Loucy (cell line): ENCODE measurements around the gene WFDC11.
"Not testable (repeated sequence)": the region's sequence is repeated elsewhere in the genome, so short reads cannot be mapped to it uniquely, and the experiment has no call there.

ENCODE experiments used
- H2AFZ ChIP-seq: fragments of 200-600 bp; sonication (generic); 2 replicates; pipeline ENCODE4 v1.6.0; 2016; ENCODE audit warnings: antibody characterized with exemption, mild to moderate bottlenecking, low read length, moderate library complexity
- H3F3A ChIP-seq: fragments of 200-600 bp; 2 replicates; pipeline ENCODE4 v1.6.0; 2016; ENCODE audit warnings: antibody characterized with exemption, low read depth, mild to moderate bottlenecking
- H3K27me3 ChIP-seq: fragments of 200-600 bp; sonication (generic); 2 replicates; pipeline ENCODE4 v1.6.1; 2014; ENCODE audit warnings: low read length, mild to moderate bottlenecking; ENCODE audit not compliant: insufficient read depth, poor library complexity, severe bottlenecking
- H3K36me3 ChIP-seq: fragments of 200-600 bp; sonication (generic); 2 replicates; pipeline ENCODE4 v1.6.1; 2016; ENCODE audit warnings: low read length; ENCODE audit not compliant: insufficient read depth
- H3K4me1 ChIP-seq: fragments of 200-600 bp; sonication (generic); 2 replicates; pipeline ENCODE4 v1.5.1; 2014; ENCODE audit warnings: low read length, mild to moderate bottlenecking; ENCODE audit not compliant: insufficient read depth, poor library complexity, severe bottlenecking
- H3K4me2 ChIP-seq: fragments of 200-600 bp; sonication (generic); 2 replicates; pipeline ENCODE4 v1.6.0; 2014; ENCODE audit warnings: antibody characterized with exemption, low read length, low read depth, mild to moderate bottlenecking; ENCODE audit not compliant: poor library complexity, severe bottlenecking
- H3K4me3 ChIP-seq: fragments of 200-600 bp; sonication (generic); 2 replicates; pipeline ENCODE4 v1.5.1; 2014; ENCODE audit warnings: low read length, mild to moderate bottlenecking, mixed read lengths; ENCODE audit not compliant: poor library complexity, severe bottlenecking
- H3K79me2 ChIP-seq: fragments of 200-600 bp; sonication (generic); 2 replicates; pipeline ENCODE4 v1.6.1; 2014; ENCODE audit warnings: low read length; ENCODE audit not compliant: insufficient read depth
- H3K9ac ChIP-seq: fragments of 200-600 bp; sonication (generic); 2 replicates; pipeline ENCODE4 v1.6.0; 2014; ENCODE audit warnings: mild to moderate bottlenecking, low read depth, low read length, moderate library complexity; ENCODE audit not compliant: poor library complexity, severe bottlenecking
- H3K9me2 ChIP-seq: fragments of 200-600 bp; sonication (generic); replicated peaks from 2 replicates; pipeline ENCODE4 v1.6.1; 2016; ENCODE audit warnings: low read depth, low read length, mixed read lengths
- H3K9me3 ChIP-seq: fragments of 200-600 bp; sonication (generic); 2 replicates; pipeline ENCODE4 v1.6.1; 2014; ENCODE audit warnings: mild to moderate bottlenecking, antibody characterized with exemption, low read length, low read depth; ENCODE audit not compliant: insufficient read depth
- H4K20me1 ChIP-seq: fragments of 200-600 bp; sonication (generic); 2 replicates; pipeline ENCODE4 v1.6.0; 2014; ENCODE audit warnings: antibody characterized with exemption, low read length, mild to moderate bottlenecking; ENCODE audit not compliant: insufficient read depth, poor library complexity, severe bottlenecking
- CTCF ChIP-seq: fragments of 200-600 bp; sonication (generic); conservative IDR thresholded peaks from 2 replicates; pipeline ENCODE4 v1.5.1; 2014; ENCODE audit warnings: mild to moderate bottlenecking, antibody characterized with exemption, low read length
- EZH2phosphoT487 ChIP-seq: fragments of 200-600 bp; IDR thresholded peaks from 2 replicates; pipeline ENCODE4 v1.6.1; 2018; ENCODE audit warnings: antibody characterized with exemption, mild to moderate bottlenecking, moderate library complexity, borderline replicate concordance

The WFDC11 gene

DNA sequence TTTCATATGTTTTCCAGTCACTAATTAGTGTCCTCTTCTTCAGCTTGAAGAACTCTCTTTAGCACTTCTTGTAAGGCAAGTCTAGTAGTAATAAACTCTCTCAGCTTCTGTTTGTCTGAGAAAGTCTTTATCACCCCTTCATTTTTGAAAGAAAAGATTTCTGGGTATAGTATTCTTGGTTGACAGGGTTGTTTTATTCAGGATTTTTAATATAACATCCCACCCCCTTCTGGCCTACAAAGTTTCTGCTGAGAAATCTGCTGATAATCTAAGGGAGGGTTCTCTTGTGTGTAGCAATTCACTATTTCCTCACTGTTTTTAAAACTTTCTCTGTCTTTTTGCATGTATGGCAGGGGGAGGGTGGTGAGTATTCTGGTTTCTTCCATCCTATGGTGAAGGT lies 9.6 kb upstream of the WFDC11 start:
- H3K4me1 ChIP-seq = no peaks in the 10 kb centered on the region
- no peaks in the 10 kb centered on the region for H3K79me2 ChIP-seq
- H3K9ac ChIP-seq = no peak overlapping the region
- H3K4me3 ChIP-seq = no peak overlapping the region
- H3K9me3 ChIP-seq = peaks cover 14% of the 10 kb centered on the region
- no peak for TF ChIP-seq EZH2phosphoT487
- TF ChIP-seq CTCF = no peak
- H2AFZ ChIP-seq = no peak overlapping the region
- H4K20me1 ChIP-seq = no peaks in the 10 kb centered on the region
- H3F3A ChIP-seq = no peaks in the 10 kb centered on the region
- H3K9me2 ChIP-seq = no peaks in the 10 kb centered on the region
- no peak overlapping the region for H3K4me2 ChIP-seq
- H3K27me3 ChIP-seq = no peaks in the 10 kb centered on the region
- no peaks in the 10 kb centered on the region for H3K36me3 ChIP-seq

- TF ChIP-seq CTCF (no peak), EZH2phosphoT487 (no peak)
- no peak overlapping the region for H3K4me3 ChIP-seq
- H3K79me2 ChIP-seq = no peaks in the 10 kb centered on the region
- H2AFZ ChIP-seq = no peak overlapping the region
- no peaks in the 10 kb centered on the region for H4K20me1 ChIP-seq
- H3K9ac ChIP-seq = no peak overlapping the region
- H3K9me3 ChIP-seq = 0 out of 2 replicates have a peak, but pooled peaks cover 4% of the 10 kb centered on the region
- no peaks in the 10 kb centered on the region for H3K4me1 ChIP-seq
- no peaks in the 10 kb centered on the region for H3K27me3 ChIP-seq
- H3F3A ChIP-seq = no peaks in the 10 kb centered on the region
- no peaks in the 10 kb centered on the region for H3K9me2 ChIP-seq
- no peak overlapping the region for H3K4me2 ChIP-seq
- H3K36me3 ChIP-seq = no peaks in the 10 kb centered on the region
Observed at GRCh38 chr20:45672765-45673164, 2.7 kb upstream of the WFDC11 start.

GRCh38 chr20:45657038-45657437 lies 13.0 kb downstream of the WFDC11 start:
- not testable (repeated sequence) for H3K9me2 ChIP-seq, H3K27me3 ChIP-seq, H3F3A ChIP-seq, H4K20me1 ChIP-seq, H3K9me3 ChIP-seq, H3K9ac ChIP-seq, H3K4me3 ChIP-seq, H3K79me2 ChIP-seq, H2AFZ ChIP-seq, H3K36me3 ChIP-seq, H3K4me1 ChIP-seq, H3K4me2 ChIP-seq

DNA sequence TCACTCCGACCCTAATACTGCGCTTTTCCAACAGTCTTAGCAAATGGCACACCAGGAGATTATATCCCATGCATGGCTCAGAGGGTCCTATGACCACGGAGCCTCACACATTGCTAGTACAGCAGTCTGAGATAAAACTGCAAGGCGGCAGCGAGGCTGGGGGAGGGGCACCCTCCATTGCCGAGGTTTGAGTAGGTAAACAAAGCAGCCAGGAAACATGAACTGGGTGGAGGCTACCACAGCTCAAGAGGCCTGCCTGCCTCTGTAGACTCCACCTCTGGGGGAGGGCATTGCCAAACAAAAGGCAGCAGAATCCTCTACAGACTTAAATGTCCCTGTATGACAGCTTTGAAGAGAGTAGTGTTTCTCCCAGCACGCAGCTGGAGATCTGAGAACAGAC lies 18.3 kb downstream of the WFDC11 start:
- not testable (repeated sequence) for H3K79me2 ChIP-seq, H3K4me2 ChIP-seq, H3K4me3 ChIP-seq, H3K4me1 ChIP-seq, H3K9me3 ChIP-seq, H3K27me3 ChIP-seq, H3K36me3 ChIP-seq, H3F3A ChIP-seq, H4K20me1 ChIP-seq, H3K9me2 ChIP-seq, H2AFZ ChIP-seq, H3K9ac ChIP-seq
